ENCODE results near the gene OGT. TPM values are rescaled to one million over a fixed set of nuclear protein-coding genes. Genes with fewer than 3 reads are reported as not detected.

OGT gene
- total RNA-seq, 1 donor: 200 TPM

DNA sequence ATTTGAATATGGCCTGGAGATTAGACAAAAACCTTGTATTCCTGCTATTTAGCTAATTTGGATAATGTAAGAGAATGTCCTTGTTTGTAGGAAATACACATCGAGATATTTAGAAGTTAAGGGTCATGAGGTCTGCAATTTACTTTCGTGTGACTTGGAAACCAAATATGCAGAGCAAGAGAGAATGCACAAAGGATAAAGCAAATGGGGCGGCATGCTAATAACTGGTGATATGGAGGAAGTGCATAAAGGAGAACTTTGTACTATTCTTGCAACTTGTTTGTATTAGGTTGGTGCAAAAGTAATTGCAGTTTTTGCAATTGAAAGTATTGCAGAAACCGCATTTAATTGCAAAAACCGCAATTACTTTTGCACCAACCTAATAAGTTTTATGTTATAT, 92.6 kb downstream of the OGT start:
- Histone ChIP-seq H3K4me3 (ENCODE audit: insufficient read depth, low read length) (no peak overlapping the region), H3K36me3 (ENCODE audit: insufficient read depth, low read length) (no peaks in the 10 kb centered on the region), H3K9me3 (ENCODE audit: low read depth, low read length) (no peaks in the 10 kb centered on the region), H3K27ac (ENCODE audit: low read depth, low read length) (no peak overlapping the region), H3K27me3 (ENCODE audit: insufficient read depth, low read length) (no peaks in the 10 kb centered on the region), H4K20me1 (ENCODE audit: insufficient read depth, low read length) (peaks cover 3% of the 10 kb centered on the region), H3K4me1 (ENCODE audit: insufficient read depth, low read length) (no peaks in the 10 kb centered on the region), H2AFZ (ENCODE audit: low read length) (no peak overlapping the region), H3K79me2 (ENCODE audit: insufficient read depth, low read length) (no peaks in the 10 kb centered on the region), H3K4me2 (ENCODE audit: insufficient read depth, low read length) (no peak overlapping the region)
- no peak for DNase-seq (ENCODE audit: insufficient read length, low spot score, missing footprints)
- TF ChIP-seq, protein P1, sequence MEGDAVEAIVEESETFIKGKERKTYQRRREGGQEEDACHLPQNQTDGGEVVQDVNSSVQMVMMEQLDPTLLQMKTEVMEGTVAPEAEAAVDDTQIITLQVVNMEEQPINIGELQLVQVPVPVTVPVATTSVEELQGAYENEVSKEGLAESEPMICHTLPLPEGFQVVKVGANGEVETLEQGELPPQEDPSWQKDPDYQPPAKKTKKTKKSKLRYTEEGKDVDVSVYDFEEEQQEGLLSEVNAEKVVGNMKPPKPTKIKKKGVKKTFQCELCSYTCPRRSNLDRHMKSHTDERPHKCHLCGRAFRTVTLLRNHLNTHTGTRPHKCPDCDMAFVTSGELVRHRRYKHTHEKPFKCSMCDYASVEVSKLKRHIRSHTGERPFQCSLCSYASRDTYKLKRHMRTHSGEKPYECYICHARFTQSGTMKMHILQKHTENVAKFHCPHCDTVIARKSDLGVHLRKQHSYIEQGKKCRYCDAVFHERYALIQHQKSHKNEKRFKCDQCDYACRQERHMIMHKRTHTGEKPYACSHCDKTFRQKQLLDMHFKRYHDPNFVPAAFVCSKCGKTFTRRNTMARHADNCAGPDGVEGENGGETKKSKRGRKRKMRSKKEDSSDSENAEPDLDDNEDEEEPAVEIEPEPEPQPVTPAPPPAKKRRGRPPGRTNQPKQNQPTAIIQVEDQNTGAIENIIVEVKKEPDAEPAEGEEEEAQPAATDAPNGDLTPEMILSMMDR (IDR thresholded peaks at IDR 0.05; ENCODE audit: extremely low read depth, low read depth, low read length): no peak

Small RNAs within 50 kb of the gene (small RNA-seq; reads per million reads assigned to genes)
- gene RF00019: not detected

Other genes starting within 250 kb of the OGT start
- gene NONO, start 249.5 kb upstream of the OGT start, total RNA-seq: 443 and 478 TPM in 2 replicates
- 1.1 and 1.5 TPM in 2 replicates for gene ITGB1BP2, start 231.4 kb upstream of the OGT start, total RNA-seq
- gene TAF1, start 166.7 kb upstream of the OGT start, total RNA-seq: 25.0 and 31.1 TPM in 2 replicates
- gene GCNA, start 45.3 kb downstream of the OGT start, total RNA-seq: 4.3 and 4.4 TPM in 2 replicates
- not detected in 2 replicates for gene CXCR3, start 85.4 kb downstream of the OGT start, total RNA-seq
- gene CXorf49, start 185.2 kb downstream of the OGT start, total RNA-seq: not detected in 2 replicates
- not detected in 2 replicates for gene CXorf49B, start 230.2 kb downstream of the OGT start, total RNA-seq